Muscle of leg (tissue), 11 donors: ENCODE results near the gene PIH1D1. TPM values are rescaled to one million over a fixed set of nuclear protein-coding genes. Genes with fewer than 3 reads are reported as not detected.
A peak's percentile ranks its signal among the peaks of the same experiment; 100 is the strongest.
"Not testable (repeated sequence)": the region's sequence is repeated elsewhere in the genome, so short reads cannot be mapped to it uniquely, and the experiment has no call there.

ENCODE experiments used
- DNase-seq: peaks from one replicate; pipeline ENCODE4 v3.0.0; 2013
- H3K27ac ChIP-seq: one replicate; pipeline ENCODE4 v1.5.1; 2013; ENCODE audit warnings: mild to moderate bottlenecking, low read length, control low read depth
- H3K27me3 ChIP-seq: one replicate; pipeline ENCODE4 v1.6.1; 2013; ENCODE audit warnings: low read length; ENCODE audit not compliant: control insufficient read depth, insufficient read depth
- H3K36me3 ChIP-seq: one replicate; pipeline ENCODE4 v1.6.1; 2013; ENCODE audit warnings: low read length; ENCODE audit not compliant: control insufficient read depth, insufficient read depth
- H3K4me1 ChIP-seq: one replicate; pipeline ENCODE4 v1.6.1; 2013; ENCODE audit warnings: low read length; ENCODE audit not compliant: control insufficient read depth, insufficient read depth
- H3K4me3 ChIP-seq: one replicate; pipeline ENCODE4 v1.5.1; 2013; ENCODE audit warnings: low read length, control low read depth
- H3K9me3 ChIP-seq: replicated peaks from 2 replicates; pipeline ENCODE4 v1.6.1; 2013; ENCODE audit warnings: low read depth, low read length; ENCODE audit not compliant: control insufficient read depth
- WGBS: methylation state at CpG from one replicate; pipeline ENCODE4 v1.1.5; 2013; ENCODE audit warnings: missing lambda C conversion rate; ENCODE audit not compliant: insufficient coverage; 5-methylcytosine and 5-hydroxymethylcytosine counted together
- polyA plus RNA-seq, 8 donors: library from polyadenylated mRNA; unstranded; fragments of 120-200 nt; gene quantifications; one replicate each; pipeline versions ENCODE4 v1.2.1 to v1.2.3, GENCODE V29; 2013; ENCODE audit warnings: inconsistent platforms in 1 of 8, low replicate concordance in 1 of 8; ENCODE audit not compliant: insufficient read length in 8 of 8, insufficient read depth in 1 of 8
- total RNA-seq: library from RNA; stranded (reverse); fragments of 120-200 nt; gene quantifications from one replicate; pipeline ENCODE4 v1.2.4, GENCODE V29; 2013

Gene PIH1D1
- total and polyA plus RNA-seq, 9 donors = 42.2 to 55.0 (median 46.7) TPM

- Histone ChIP-seq H3K4me3 (no peak overlapping the region), H3K27ac (no peak overlapping the region), H3K27me3 (peaks cover 2% of the 10 kb centered on the region), H3K4me1 (peaks cover 33% of the 10 kb centered on the region), H3K9me3 (no peaks in the 10 kb centered on the region), H3K36me3 (peaks cover 16% of the 10 kb centered on the region)
- 58% methylated on average over 3 of the region's 8 CpGs for WGBS
- DNase-seq = no peak
Observed at GRCh38 chr19:49470615-49470978, 19.0 kb upstream of the PIH1D1 start.

- peaks cover 21% of the 10 kb centered on the region for H3K36me3 ChIP-seq
- peak; percentile 36 for DNase-seq
- peaks cover 2% of the 10 kb centered on the region for H3K27me3 ChIP-seq
- H3K27ac ChIP-seq = peak overlapping the region; percentile 65
- WGBS = 58% methylated on average over 12 of the region's 25 CpGs
- no peaks in the 10 kb centered on the region for H3K9me3 ChIP-seq
- H3K4me1 ChIP-seq = peaks cover 33% of the 10 kb centered on the region
- H3K4me3 ChIP-seq = no peak overlapping the region
Observed at GRCh38 chr19:49469828-49470614, 18.4 kb upstream of the PIH1D1 start.

GRCh38 chr19:49468746-49469447 is 17.3 kb upstream of the PIH1D1 start:
- peak; percentile 97 for DNase-seq
- 37% methylated on average over 12 of the region's 15 CpGs for whole genome bisulfite sequencing
- Histone ChIP-seq H3K4me3 (no peak overlapping the region), H3K36me3 (peaks cover 27% of the 10 kb centered on the region), H3K9me3 (no peaks in the 10 kb centered on the region), H3K27me3 (no peaks in the 10 kb centered on the region), H3K4me1 (peaks cover 24% of the 10 kb centered on the region), H3K27ac (peak overlapping the region; percentile 74)

- Histone ChIP-seq H3K9me3 (no peaks in the 10 kb centered on the region), H3K27me3 (no peaks in the 10 kb centered on the region), H3K4me1 (peaks cover 20% of the 10 kb centered on the region), H3K4me3 (no peak overlapping the region), H3K27ac (peak overlapping the region; percentile 74), H3K36me3 (peaks cover 30% of the 10 kb centered on the region)
- 90% methylated on average over 17 of the region's 19 CpGs for WGBS
- no peak for DNase-seq
Observed at GRCh38 chr19:49468199-49468598, 16.6 kb upstream of the PIH1D1 start.

- Histone ChIP-seq H3K4me3 (no peak overlapping the region), H3K27me3 (no peaks in the 10 kb centered on the region), H3K9me3 (no peaks in the 10 kb centered on the region), H3K4me1 (peaks cover 20% of the 10 kb centered on the region), H3K36me3 (peaks cover 39% of the 10 kb centered on the region), H3K27ac (no peak overlapping the region)
- DNase-seq = no peak
- 89% methylated on average over 3 of the region's 3 CpGs for WGBS
Observed at GRCh38 chr19:49465371-49465770, 13.8 kb upstream of the PIH1D1 start.

- 91% methylated on average over 30 of the region's 39 CpGs for WGBS
- H3K36me3 ChIP-seq = peaks cover 45% of the 10 kb centered on the region
- H3K27ac ChIP-seq = no peak overlapping the region
- no peak for DNase-seq
- H3K27me3 ChIP-seq = no peaks in the 10 kb centered on the region
- no peaks in the 10 kb centered on the region for H3K9me3 ChIP-seq
- peaks cover 11% of the 10 kb centered on the region for H3K4me1 ChIP-seq
- H3K4me3 ChIP-seq = no peak overlapping the region
Observed at GRCh38 chr19:49463960-49464740, 12.5 kb upstream of the PIH1D1 start.

- no peaks in the 10 kb centered on the region for H3K9me3 ChIP-seq
- H3K36me3 ChIP-seq = peaks cover 44% of the 10 kb centered on the region
- H3K27me3 ChIP-seq = no peaks in the 10 kb centered on the region
- no peaks in the 10 kb centered on the region for H3K4me1 ChIP-seq
- no peak overlapping the region for H3K27ac ChIP-seq
- no peak for DNase-seq
- H3K4me3 ChIP-seq = no peak overlapping the region
- 87% methylated on average over 12 of the region's 12 CpGs for WGBS
Observed at GRCh38 chr19:49462492-49462891, 10.9 kb upstream of the PIH1D1 start.

GRCh38 chr19:49461656-49462055 is 10.0 kb upstream of the PIH1D1 start:
- Histone ChIP-seq H3K27ac (no peak overlapping the region), H3K4me1 (peaks cover 5% of the 10 kb centered on the region), H3K9me3 (no peaks in the 10 kb centered on the region), H3K36me3 (peaks cover 44% of the 10 kb centered on the region), H3K4me3 (no peak overlapping the region), H3K27me3 (no peaks in the 10 kb centered on the region)
- WGBS = 97% methylated on average over 31 of the region's 37 CpGs
- DNase-seq = no peak

GRCh38 chr19:49461130-49461529 is 9.5 kb upstream of the PIH1D1 start:
- not testable (repeated sequence) for H3K4me3 ChIP-seq, H3K9me3 ChIP-seq, H3K27me3 ChIP-seq, H3K27ac ChIP-seq, DNase-seq, H3K4me1 ChIP-seq
- peaks cover 41% of the 10 kb centered on the region for H3K36me3 ChIP-seq
- whole genome bisulfite sequencing = 100% methylated on average over 1 of the region's 1 CpG

GRCh38 chr19:49459388-49459787 is 7.8 kb upstream of the PIH1D1 start:
- WGBS = 81% methylated on average over 9 of the region's 12 CpGs
- Histone ChIP-seq H3K4me3 (no peak overlapping the region), H3K36me3 (peaks cover 27% of the 10 kb centered on the region), H3K4me1 (peaks cover 14% of the 10 kb centered on the region), H3K9me3 (no peaks in the 10 kb centered on the region), H3K27me3 (no peaks in the 10 kb centered on the region), H3K27ac (no peak overlapping the region)
- DNase-seq = no peak
